ENCODE measurements around the gene SMC6. TPM values are rescaled to one million over a fixed set of nuclear protein-coding genes. Genes with fewer than 3 reads are reported as not detected.

SMC6 gene
- total and polyA plus RNA-seq, 8 donors: 3.3 to 67.4 (median 13.4) TPM

GRCh38 chr2:17617955-17618354, 135.7 kb downstream of the SMC6 start:
- intact Hi-C loops (cut with DNase I; ENCODE audit: low total_unique reads): no loop called here
- Histone ChIP-seq H3K4me1 (peaks cover 0 to 4% (median 0%) of the 10 kb centered on the region in 4 donors), H3K4me3 (no peak overlapping the region), H3K27ac (no peak overlapping the region), H3K27me3 (no peaks in the 10 kb centered on the region), H3K9me3 (no peaks in the 10 kb centered on the region), H3K36me3 (no peaks in the 10 kb centered on the region)
- no peak for DNase-seq
- TF ChIP-seq CTCF (IDR thresholded peaks at IDR 0.05) (no peak), EP300 (IDR thresholded peaks at IDR 0.05) (no peak)
- WGBS, 5 donors: 35 to 96% (median 88%) methylated on average over 1 of the region's 1 CpG

- intact Hi-C loops (cut with DNase I; ENCODE audit: low total_unique reads): no loop called here
- H3K9me3 ChIP-seq: no peaks in the 10 kb centered on the region
- no peak overlapping the region for H3K27ac ChIP-seq
- H3K4me3 ChIP-seq: no peak overlapping the region
- no peak for TF ChIP-seq POLR2AphosphoS5 (IDR thresholded peaks at IDR 0.05)
- no peak for TF ChIP-seq CTCF (IDR thresholded peaks at IDR 0.05)
- TF ChIP-seq POLR2A (IDR thresholded peaks at IDR 0.05): no peak
- TF ChIP-seq EP300 (IDR thresholded peaks at IDR 0.05): no peak
- 90 to 96% (median 93%) methylated on average over 4 to 5 of the region's 5 CpGs for WGBS, 5 donors
- H3K27me3 ChIP-seq: no peaks in the 10 kb centered on the region
- H3K4me1 ChIP-seq: peaks cover 0 to 4% (median 0%) of the 10 kb centered on the region in 4 donors
- H3K36me3 ChIP-seq: no peaks in the 10 kb centered on the region
- no peak for DNase-seq
Measured at GRCh38 chr2:17617516-17617915, 136.1 kb downstream of the SMC6 start.

- 89 to 100% (median 96%) methylated on average over 1 of the region's 1 CpG for WGBS, 5 donors
- Histone ChIP-seq H3K36me3 (no peaks in the 10 kb centered on the region), H3K4me1 (peaks cover 0 to 4% (median 0%) of the 10 kb centered on the region in 4 donors), H3K4me3 (no peak overlapping the region), H3K27ac (no peak overlapping the region), H3K9me3 (no peaks in the 10 kb centered on the region), H3K27me3 (no peaks in the 10 kb centered on the region)
- TF ChIP-seq EP300 (IDR thresholded peaks at IDR 0.05) (no peak), CTCF (IDR thresholded peaks at IDR 0.05) (no peak), POLR2A (IDR thresholded peaks at IDR 0.05) (no peak), POLR2AphosphoS5 (IDR thresholded peaks at IDR 0.05) (no peak)
- DNase-seq: no peak
- intact Hi-C loops (cut with DNase I; ENCODE audit: low total_unique reads): no loop called here
Measured at GRCh38 chr2:17616405-17616804, 137.2 kb downstream of the SMC6 start.

- intact Hi-C loops (cut with DNase I; ENCODE audit: low total_unique reads): no loop called here
- H3K9me3 ChIP-seq: no peaks in the 10 kb centered on the region
- no peak overlapping the region for H3K27ac ChIP-seq
- H3K4me1 ChIP-seq: peaks cover 0 to 4% (median 0%) of the 10 kb centered on the region in 4 donors
- no peaks in the 10 kb centered on the region for H3K27me3 ChIP-seq
- 91 to 100% (median 100%) methylated on average over 1 of the region's 1 CpG for WGBS, 5 donors
- no peak for DNase-seq
- no peak overlapping the region for H3K4me3 ChIP-seq
- TF ChIP-seq CTCF (IDR thresholded peaks at IDR 0.05) (no peak), POLR2A (IDR thresholded peaks at IDR 0.05) (no peak), EP300 (IDR thresholded peaks at IDR 0.05) (no peak), POLR2AphosphoS5 (IDR thresholded peaks at IDR 0.05) (no peak)
- no peaks in the 10 kb centered on the region for H3K36me3 ChIP-seq
Measured at GRCh38 chr2:17615728-17616351, 137.8 kb downstream of the SMC6 start.
